ENCODE data around the gene KCNJ12.
"Not testable (repeated sequence)": the region's sequence is repeated elsewhere in the genome, so short reads cannot be mapped to it uniquely, and the experiment has no call there.

DNA sequence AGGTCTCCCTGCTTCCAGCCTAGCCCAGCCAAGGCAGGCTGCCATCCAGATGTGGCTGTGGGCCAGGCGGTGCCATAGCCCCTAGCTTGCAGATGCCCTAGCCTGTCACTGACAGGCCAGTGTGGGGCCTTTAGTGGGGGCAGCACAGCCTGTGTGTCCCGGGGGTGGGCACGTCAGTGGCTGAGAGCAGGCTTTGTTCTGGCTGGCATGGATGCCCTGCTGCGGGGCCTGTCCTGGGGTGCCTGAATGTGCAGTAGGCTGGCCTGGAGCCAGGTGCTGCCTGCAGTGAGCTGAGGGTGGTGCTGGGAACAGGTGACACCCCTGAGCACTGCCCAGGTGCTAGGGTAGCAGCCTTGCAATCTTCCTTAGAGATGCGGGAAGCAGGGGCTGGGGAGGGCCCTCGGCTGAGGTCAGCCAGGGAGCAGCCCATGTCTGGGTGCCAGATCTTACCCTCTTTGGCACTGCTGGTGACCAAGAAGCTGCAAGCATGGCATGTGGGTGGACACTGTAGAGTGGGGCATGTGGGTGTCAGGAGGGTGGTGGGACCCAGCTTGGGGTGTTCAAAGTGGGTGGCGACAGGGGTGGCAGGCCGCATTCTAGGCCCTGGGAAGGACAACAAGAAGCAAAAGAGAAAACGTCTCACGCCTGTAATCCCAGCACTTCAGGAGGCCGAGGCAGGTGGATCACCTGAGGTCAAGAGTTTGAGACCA is 37.6 kb downstream of the KCNJ12 start:
- TF ChIP-seq, protein P1, sequence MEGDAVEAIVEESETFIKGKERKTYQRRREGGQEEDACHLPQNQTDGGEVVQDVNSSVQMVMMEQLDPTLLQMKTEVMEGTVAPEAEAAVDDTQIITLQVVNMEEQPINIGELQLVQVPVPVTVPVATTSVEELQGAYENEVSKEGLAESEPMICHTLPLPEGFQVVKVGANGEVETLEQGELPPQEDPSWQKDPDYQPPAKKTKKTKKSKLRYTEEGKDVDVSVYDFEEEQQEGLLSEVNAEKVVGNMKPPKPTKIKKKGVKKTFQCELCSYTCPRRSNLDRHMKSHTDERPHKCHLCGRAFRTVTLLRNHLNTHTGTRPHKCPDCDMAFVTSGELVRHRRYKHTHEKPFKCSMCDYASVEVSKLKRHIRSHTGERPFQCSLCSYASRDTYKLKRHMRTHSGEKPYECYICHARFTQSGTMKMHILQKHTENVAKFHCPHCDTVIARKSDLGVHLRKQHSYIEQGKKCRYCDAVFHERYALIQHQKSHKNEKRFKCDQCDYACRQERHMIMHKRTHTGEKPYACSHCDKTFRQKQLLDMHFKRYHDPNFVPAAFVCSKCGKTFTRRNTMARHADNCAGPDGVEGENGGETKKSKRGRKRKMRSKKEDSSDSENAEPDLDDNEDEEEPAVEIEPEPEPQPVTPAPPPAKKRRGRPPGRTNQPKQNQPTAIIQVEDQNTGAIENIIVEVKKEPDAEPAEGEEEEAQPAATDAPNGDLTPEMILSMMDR (conservative IDR thresholded peaks at IDR 0.05; ENCODE audit: low read depth, low read length): not testable (repeated sequence)
- not testable (repeated sequence) for TF ChIP-seq EZH2 (IDR thresholded peaks at IDR 0.05; ENCODE audit: borderline replicate concordance, low read depth, low read length, poor library complexity, severe bottlenecking)
